MM.1S (cell line): ENCODE data around the gene WDPCP.

Experiments used
- EZH2 ChIP-seq: fragments of 300-600 bp; sonication (generic); optimal IDR thresholded peaks from 2 replicates; pipeline ENCODE3; 2017; ENCODE audit warnings: low read depth, mild to moderate bottlenecking, antibody characterized with exemption, low read length, mixed read lengths
- EZH2phosphoT487 ChIP-seq: fragments of 300-600 bp; sonication (generic); IDR thresholded peaks from 2 replicates; pipeline ENCODE4 v1.6.1; 2018; ENCODE audit warnings: antibody characterized with exemption, low read length
- TF ChIP-seq, protein P1 (sequence below): fragments of 300-600 bp; sonication (generic); IDR thresholded peaks from 2 replicates; pipeline ENCODE4 v1.5.1; 2016; ENCODE audit warnings: antibody characterized with exemption, low read length, mixed read lengths

DNA sequence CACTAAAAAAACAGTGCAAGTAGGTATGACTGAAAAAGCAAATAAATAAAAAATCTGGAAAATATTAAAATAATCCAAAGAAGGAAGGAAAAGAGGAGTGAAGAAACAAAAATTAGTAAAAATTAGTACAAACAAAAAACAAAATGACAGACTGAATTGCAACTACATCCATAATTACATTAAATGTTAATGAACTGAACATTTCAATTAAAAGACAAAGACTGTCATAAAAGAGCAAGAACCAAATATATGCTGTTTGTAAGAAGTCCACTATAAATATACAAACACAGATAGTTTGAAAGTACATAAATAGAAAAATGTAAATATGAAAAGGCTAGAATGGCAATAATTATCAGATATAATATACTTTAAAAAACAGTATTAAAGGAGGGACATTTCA is 267.6 kb downstream of the WDPCP start:
- TF ChIP-seq, protein P1, sequence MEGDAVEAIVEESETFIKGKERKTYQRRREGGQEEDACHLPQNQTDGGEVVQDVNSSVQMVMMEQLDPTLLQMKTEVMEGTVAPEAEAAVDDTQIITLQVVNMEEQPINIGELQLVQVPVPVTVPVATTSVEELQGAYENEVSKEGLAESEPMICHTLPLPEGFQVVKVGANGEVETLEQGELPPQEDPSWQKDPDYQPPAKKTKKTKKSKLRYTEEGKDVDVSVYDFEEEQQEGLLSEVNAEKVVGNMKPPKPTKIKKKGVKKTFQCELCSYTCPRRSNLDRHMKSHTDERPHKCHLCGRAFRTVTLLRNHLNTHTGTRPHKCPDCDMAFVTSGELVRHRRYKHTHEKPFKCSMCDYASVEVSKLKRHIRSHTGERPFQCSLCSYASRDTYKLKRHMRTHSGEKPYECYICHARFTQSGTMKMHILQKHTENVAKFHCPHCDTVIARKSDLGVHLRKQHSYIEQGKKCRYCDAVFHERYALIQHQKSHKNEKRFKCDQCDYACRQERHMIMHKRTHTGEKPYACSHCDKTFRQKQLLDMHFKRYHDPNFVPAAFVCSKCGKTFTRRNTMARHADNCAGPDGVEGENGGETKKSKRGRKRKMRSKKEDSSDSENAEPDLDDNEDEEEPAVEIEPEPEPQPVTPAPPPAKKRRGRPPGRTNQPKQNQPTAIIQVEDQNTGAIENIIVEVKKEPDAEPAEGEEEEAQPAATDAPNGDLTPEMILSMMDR, result no peak
- TF ChIP-seq EZH2 (no peak), EZH2phosphoT487 (no peak)
